Right lobe of liver (tissue), 6 donors: ENCODE data around the gene PYCR2. TPM values are rescaled to one million over a fixed set of nuclear protein-coding genes. Genes with fewer than 3 reads are reported as not detected.

Experiments
- ATAC-seq, 4 donors: fragments of 200-7000 bp; cut with Tn5 transposase; one replicate each; pipeline ENCODE4 v1.9.1; 2020; ENCODE audit warnings: mild to moderate bottlenecking in 4 of 4, moderate library complexity in 4 of 4
- DNase-seq, 3 donors: peaks; one replicate each; pipeline ENCODE4 v3.0.0-alpha.2; 2020
- H3K27ac ChIP-seq, 3 donors: fragments of 200-600 bp; one replicate each; pipeline ENCODE4 v1.8.0; 2022
- H3K27me3 ChIP-seq, 2 donors: fragments of 200-600 bp; one replicate each; pipeline ENCODE4 v1.8.0; 2022
- H3K36me3 ChIP-seq, 4 donors: fragments of 200-600 bp; sonication (generic) in 1 of 4; one replicate each; pipeline versions ENCODE4 v1.5.1 to v1.8.0; 2017 to 2022; ENCODE audit warnings: control low read depth in 1 of 4
- H3K4me1 ChIP-seq, 4 donors: fragments of 200-600 bp; sonication (generic) in 1 of 4; one replicate each; pipeline versions ENCODE4 v1.5.1 to v1.8.0; 2017 to 2022; ENCODE audit warnings: control low read depth in 1 of 4
- H3K4me3 ChIP-seq, 3 donors: fragments of 200-600 bp; one replicate each; pipeline ENCODE4 v1.8.0; 2022
- H3K9me3 ChIP-seq, 4 donors: fragments of 200-600 bp; sonication (generic) in 1 of 4; one replicate each; pipeline versions ENCODE4 v1.5.1 to v1.8.0; 2017 to 2022; ENCODE audit warnings: control low read depth in 1 of 4
- CTCF ChIP-seq, 4 donors: fragments of 200-600 bp in 3 of 4; fragments of 450-650 bp in 1 of 4; IDR thresholded peaks; one replicate each; pipeline versions ENCODE4 v1.5.1 to v1.8.0; 2016 to 2022; ENCODE audit warnings: antibody characterized with exemption in 4 of 4, mild to moderate bottlenecking in 2 of 4
- POLR2A ChIP-seq: fragments of 450-650 bp; IDR thresholded peaks from one replicate; pipeline ENCODE4 v1.6.1; 2017; ENCODE audit warnings: antibody characterized with exemption, mild to moderate bottlenecking
- WGBS: methylation state at CpG from one replicate; pipeline ENCODE4 v1.1.6; 2018; ENCODE audit warnings: low coverage, low lambda C conversion rate; ENCODE audit not compliant: insufficient coverage; ENCODE audit errors: missing lambda C conversion rate; 5-methylcytosine and 5-hydroxymethylcytosine counted together
- intact Hi-C, 2 donors: fragments of 100-400 bp; cut with DNase I; formaldehyde crosslinking; loops; one replicate each; pipeline versions ENCODE4 v1.11.2 to v1.14.1; 2022
- total RNA-seq, 6 experiments: library from RNA; depleted of rRNA in 2 of 6; stranded (reverse); fragments of >200 nt in 2 of 6; fragmentation: NEBNext Ultra II Directional in 3 of 6; extraction: Animal tissue kit (Norgen Biotek cat#: 25700) in 3 of 6; gene quantifications; one replicate each; pipeline versions ENCODE4 v1.1.0 to v1.2.4, GENCODE V29; 2016 to 2023
- donor health status: DM: no; HTN: yes; CAD: no.
- donor health status: DM: no; HTN: no; CAD: no.
- donor health status: DM: no; HTN: no; CAD: no.
- donor health status: DM: no; HTN: yes; CAD: no.
- donor health status: DM: no; HTN: yes; CAD: no.

Gene PYCR2
- total RNA-seq, 6 experiments from 2014 or later, result 20.0 to 42.6 (median 24.9) TPM

DNA sequence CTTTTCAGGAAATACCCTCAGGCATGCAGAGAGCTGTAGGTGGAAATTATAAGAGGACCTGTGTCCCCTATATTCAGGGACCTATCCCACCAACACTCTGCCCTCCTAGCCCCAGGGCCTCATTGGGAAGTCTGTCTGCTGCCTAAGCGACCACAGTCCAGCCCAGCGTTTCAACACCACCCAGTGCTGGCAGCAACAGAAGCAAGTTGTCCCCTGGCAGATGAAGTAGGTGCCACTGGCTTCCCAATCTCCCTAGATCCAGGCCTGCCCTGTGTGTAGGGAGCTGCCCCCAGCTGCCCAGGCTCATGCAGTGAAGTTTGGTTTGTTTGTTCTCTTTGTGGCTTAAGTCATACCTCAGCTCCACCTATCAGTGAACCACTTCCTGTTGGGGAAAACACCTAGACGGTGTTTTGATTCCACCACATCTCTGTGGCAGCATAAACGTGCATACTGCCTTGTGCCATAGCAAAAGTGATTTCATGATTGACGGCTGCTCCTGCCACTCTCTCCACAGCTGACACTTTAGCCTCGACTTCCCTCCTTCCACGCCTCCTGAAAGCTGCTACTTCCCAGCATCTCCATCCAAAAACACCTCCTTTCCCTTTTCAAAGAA lies 27.0 kb downstream of the PYCR2 start:
- H3K4me3 ChIP-seq, result no peak overlapping the region
- peaks cover 0 to 14% (median 4%) of the 10 kb centered on the region in 4 donors for H3K4me1 ChIP-seq
- peak; percentile 95 to 98 (median 98) for ATAC-seq
- H3K27me3 ChIP-seq, result no peaks in the 10 kb centered on the region
- H3K36me3 ChIP-seq, result no peaks in the 10 kb centered on the region
- WGBS, result 21% methylated on average over 7 of the region's 7 CpGs
- H3K9me3 ChIP-seq, result no peaks in the 10 kb centered on the region
- intact Hi-C loops, result no loop called here
- TF ChIP-seq CTCF (IDR thresholded peaks at IDR 0.05), result peak in 1 of 4 donors; percentile 4
- TF ChIP-seq POLR2A, result peak; percentile 48
- H3K27ac ChIP-seq, result peak overlapping the region; percentile 38 to 51 (median 41)
- DNase-seq, result peak; percentile 77 to 90 (median 86)

DNA sequence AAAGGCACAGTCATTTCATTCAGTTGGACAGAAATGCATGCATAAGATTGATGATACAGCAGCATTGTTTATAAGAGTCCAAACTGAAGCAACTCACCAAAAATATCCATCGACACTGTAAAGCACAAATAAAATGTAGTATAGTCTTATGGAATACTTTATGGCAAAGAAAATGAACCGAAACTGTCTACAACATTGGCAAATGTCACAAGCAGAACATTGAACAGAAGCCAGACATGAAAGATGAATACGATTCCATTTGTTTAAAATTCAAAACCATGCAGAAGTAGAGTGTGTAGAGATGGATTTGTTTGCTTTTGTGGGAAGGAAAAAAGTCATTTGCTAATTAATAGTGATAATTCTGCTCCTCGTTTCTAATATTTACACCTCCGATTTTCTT lies 27.6 kb downstream of the PYCR2 start:
- no peak for ATAC-seq
- Histone ChIP-seq H3K4me1 (peaks cover 0 to 19% (median 5%) of the 10 kb centered on the region in 4 donors), H3K4me3 (no peak overlapping the region), H3K27ac (peak overlapping the region in 2 of 3 donors; percentile 38 to 41), H3K9me3 (no peaks in the 10 kb centered on the region), H3K36me3 (no peaks in the 10 kb centered on the region), H3K27me3 (no peaks in the 10 kb centered on the region)
- WGBS, result 57% methylated on average over 5 of the region's 5 CpGs
- intact Hi-C loops, result no loop called here
- DNase-seq, result no peak
- TF ChIP-seq CTCF (IDR thresholded peaks at IDR 0.05) (no peak), POLR2A (no peak)

DNA sequence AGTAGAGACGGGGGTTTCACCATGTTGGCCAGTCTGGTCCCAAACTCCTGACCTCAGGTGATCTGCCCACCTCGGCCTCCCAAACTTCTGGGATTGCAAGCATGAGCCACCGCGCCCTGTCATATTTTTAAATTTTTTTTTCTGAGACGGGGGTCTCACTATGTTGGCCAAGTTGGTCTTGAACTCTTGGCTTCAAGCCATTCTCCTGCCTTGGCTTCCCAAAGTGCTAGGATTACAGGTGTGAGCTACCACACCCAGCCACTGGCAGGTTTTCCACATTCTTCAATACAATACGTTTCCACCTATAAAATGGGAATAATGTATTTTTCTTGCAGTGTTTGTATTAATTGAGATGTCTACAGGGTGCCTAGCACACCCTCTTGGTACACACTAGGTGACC lies 31.7 kb downstream of the PYCR2 start:
- Histone ChIP-seq H3K27me3 (no peaks in the 10 kb centered on the region), H3K27ac (peak overlapping the region in 1 of 3 donors; percentile 84), H3K9me3 (no peaks in the 10 kb centered on the region), H3K4me3 (no peak overlapping the region), H3K36me3 (no peaks in the 10 kb centered on the region), H3K4me1 (peaks cover 0 to 47% (median 19%) of the 10 kb centered on the region in 4 donors)
- intact Hi-C loops, result no loop called here
- ATAC-seq (no peak), DNase-seq (peak in 1 of 3 donors; percentile 21)
- WGBS, result 76% methylated on average over 5 of the region's 6 CpGs
- no peak for TF ChIP-seq POLR2A
- TF ChIP-seq CTCF (IDR thresholded peaks at IDR 0.05), result no peak

- peak in 2 of 3 donors; percentile 67 to 73 for DNase-seq
- intact Hi-C loops, result no loop called here
Observed at GRCh38 chr1:225891229-225891972, 32.6 kb downstream of the PYCR2 start.

More at GRCh38 chr1:225891229-225891972, 32.6 kb downstream of the PYCR2 start:
- no peaks in the 10 kb centered on the region for H3K36me3 ChIP-seq
- 23% methylated on average over 5 of the region's 14 CpGs for WGBS
- peak; percentile 8 to 59 (median 28) for ATAC-seq
- no peak overlapping the region for H3K4me3 ChIP-seq
- H3K27me3 ChIP-seq, result no peaks in the 10 kb centered on the region
- TF ChIP-seq CTCF (IDR thresholded peaks at IDR 0.05) (no peak), POLR2A (no peak)
- no peaks in the 10 kb centered on the region for H3K9me3 ChIP-seq
- peak overlapping the region; percentile 63 to 84 (median 77) for H3K27ac ChIP-seq
- H3K4me1 ChIP-seq, result peaks cover 0 to 48% (median 20%) of the 10 kb centered on the region in 4 donors
